Measurements from ENCODE around the gene VWA2.

DNA sequence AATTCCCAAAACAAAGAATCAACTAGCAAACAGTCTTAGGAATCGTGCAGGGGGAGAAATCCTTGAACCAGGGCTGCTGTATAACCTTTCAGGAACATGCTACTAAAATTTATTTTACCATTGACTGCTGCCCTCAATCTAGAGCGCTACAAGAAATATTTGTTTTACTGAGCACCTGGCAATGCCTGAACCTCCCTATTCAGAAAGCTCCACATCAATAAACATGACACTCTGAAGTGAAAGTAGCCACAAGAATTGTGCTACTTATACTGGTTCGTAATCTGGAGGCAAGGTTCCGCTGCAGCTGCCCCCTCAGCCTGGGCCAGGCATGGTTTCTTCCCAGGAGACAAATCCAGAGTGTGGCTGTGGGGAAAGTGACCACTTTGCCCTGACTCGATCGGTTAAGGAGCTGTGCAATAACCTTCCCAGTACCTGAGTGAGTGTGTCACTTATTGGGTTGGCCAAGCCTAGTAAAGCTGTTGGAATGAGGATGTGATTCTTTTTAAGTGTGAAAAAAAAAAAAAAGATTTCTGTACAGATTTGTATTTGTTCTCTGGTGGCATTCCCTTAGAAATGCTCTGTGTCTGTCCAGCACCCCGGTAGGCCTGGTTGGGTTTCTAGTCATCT, 7.7 kb downstream of the VWA2 start:
- TF ChIP-seq MXI1 (IDR thresholded peaks at IDR 0.05; ENCODE audit: borderline replicate concordance, low read depth, low read length) (no peak), RAD21 (IDR thresholded peaks at IDR 0.05; ENCODE audit: low read length) (no peak), POLR2A (IDR thresholded peaks at IDR 0.05; ENCODE audit: low read depth, low read length) (no peak), MAFK (IDR thresholded peaks at IDR 0.05; ENCODE audit: low read depth, low read length) (no peak), CHD1 (IDR thresholded peaks at IDR 0.05; ENCODE audit: low read depth, low read length) (no peak)
- TF ChIP-seq, protein P1, sequence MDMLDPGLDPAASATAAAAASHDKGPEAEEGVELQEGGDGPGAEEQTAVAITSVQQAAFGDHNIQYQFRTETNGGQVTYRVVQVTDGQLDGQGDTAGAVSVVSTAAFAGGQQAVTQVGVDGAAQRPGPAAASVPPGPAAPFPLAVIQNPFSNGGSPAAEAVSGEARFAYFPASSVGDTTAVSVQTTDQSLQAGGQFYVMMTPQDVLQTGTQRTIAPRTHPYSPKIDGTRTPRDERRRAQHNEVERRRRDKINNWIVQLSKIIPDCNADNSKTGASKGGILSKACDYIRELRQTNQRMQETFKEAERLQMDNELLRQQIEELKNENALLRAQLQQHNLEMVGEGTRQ (IDR thresholded peaks at IDR 0.05; ENCODE audit: low read depth, low read length) = no peak
- TF ChIP-seq, protein P2, sequence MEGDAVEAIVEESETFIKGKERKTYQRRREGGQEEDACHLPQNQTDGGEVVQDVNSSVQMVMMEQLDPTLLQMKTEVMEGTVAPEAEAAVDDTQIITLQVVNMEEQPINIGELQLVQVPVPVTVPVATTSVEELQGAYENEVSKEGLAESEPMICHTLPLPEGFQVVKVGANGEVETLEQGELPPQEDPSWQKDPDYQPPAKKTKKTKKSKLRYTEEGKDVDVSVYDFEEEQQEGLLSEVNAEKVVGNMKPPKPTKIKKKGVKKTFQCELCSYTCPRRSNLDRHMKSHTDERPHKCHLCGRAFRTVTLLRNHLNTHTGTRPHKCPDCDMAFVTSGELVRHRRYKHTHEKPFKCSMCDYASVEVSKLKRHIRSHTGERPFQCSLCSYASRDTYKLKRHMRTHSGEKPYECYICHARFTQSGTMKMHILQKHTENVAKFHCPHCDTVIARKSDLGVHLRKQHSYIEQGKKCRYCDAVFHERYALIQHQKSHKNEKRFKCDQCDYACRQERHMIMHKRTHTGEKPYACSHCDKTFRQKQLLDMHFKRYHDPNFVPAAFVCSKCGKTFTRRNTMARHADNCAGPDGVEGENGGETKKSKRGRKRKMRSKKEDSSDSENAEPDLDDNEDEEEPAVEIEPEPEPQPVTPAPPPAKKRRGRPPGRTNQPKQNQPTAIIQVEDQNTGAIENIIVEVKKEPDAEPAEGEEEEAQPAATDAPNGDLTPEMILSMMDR (conservative IDR thresholded peaks at IDR 0.05; ENCODE audit: low read depth, low read length) = no peak
- TF ChIP-seq, protein P3, sequence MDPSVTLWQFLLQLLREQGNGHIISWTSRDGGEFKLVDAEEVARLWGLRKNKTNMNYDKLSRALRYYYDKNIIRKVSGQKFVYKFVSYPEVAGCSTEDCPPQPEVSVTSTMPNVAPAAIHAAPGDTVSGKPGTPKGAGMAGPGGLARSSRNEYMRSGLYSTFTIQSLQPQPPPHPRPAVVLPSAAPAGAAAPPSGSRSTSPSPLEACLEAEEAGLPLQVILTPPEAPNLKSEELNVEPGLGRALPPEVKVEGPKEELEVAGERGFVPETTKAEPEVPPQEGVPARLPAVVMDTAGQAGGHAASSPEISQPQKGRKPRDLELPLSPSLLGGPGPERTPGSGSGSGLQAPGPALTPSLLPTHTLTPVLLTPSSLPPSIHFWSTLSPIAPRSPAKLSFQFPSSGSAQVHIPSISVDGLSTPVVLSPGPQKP (IDR thresholded peaks at IDR 0.05; ENCODE audit: borderline replicate concordance, low read depth, low read length) = no peak
